SW 1271 (cell line): ENCODE measurements around the gene MAP4K2.

ENCODE experiments used
- DNase-seq, 2 experiments: peaks; one replicate each; lab custom pipeline; 2025; lab: John Stamatoyannopoulos, UW

MAP4K2 gene

DNA sequence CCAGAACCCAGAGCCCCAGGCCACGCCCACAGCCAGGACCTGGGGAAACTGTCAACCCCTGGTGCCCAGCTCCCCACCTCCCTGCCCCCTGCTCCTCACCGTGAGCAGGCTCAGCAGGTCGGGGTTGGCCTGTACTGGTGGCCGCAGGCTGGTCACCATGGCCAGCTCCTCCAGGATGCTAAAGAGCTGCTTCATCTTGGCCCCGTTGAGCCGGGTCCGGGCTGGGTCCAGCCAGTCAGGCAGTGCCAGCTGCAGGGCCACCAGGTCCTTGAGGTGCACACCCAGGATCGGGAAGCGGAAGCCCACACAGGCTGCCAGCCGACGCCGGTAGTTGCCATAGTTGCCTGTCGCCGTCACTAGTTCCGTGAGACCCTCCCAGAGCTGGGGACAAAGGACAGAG, 66.4 kb downstream of the MAP4K2 start:
- no peak for DNase-seq

- DNase-seq = no peak
Measured at GRCh38 chr11:64735725-64736259, 67.2 kb downstream of the MAP4K2 start.
